ENCODE results near the gene FGF12. TPM values are rescaled to one million over a fixed set of nuclear protein-coding genes. Genes with fewer than 3 reads are reported as not detected.
A peak's percentile ranks its signal among the peaks of the same experiment; 100 is the strongest.

The FGF12 gene
- total and polyA plus RNA-seq, 3 experiments from 2014 or later: not detected

DNA sequence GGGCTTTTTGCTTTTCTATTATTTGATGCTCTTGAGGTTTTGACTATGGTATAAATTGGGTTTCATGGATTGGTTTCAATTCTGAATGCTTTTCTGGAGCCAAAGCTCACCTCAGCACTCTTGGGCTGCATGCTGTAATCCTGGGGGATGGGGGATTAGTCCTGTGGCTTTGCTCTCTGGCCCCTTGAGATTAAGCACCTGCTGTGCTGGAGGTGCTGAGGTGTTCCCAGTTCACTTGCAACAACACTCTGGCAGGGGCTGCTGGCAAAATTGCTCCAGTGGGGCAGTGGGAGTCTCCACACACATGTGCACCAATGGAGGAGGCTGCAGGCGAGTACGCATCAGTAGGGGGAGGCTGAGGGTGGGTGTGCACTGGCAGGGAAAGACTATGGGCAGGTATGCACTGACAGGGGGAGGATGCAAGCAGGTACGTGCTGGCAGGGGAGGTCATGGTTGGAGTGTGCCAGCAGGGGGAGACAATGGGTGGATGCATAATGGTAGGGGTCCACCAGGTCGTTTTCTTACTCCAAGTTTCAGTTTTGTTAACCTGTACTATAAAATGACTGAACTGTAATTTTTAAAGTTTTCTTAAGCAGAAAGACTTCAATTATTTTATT lies 489.2 kb downstream of the FGF12 start:
- POLR2A ChIA-PET: no interaction called here
- H3K27ac Mint-ChIP-seq: no peak overlapping the region
- H3K36me3 Mint-ChIP-seq: no peaks in the 10 kb centered on the region
- no peak for DNase-seq
- CTCF ChIA-PET: no interaction called here
- no peak overlapping the region for H3K4me3 Mint-ChIP-seq
- no peaks in the 10 kb centered on the region for H3K4me1 ChIP-seq (ENCODE audit: insufficient read depth, low read length)
- no peak overlapping the region for H3K27ac ChIP-seq (ENCODE audit: low read depth, low read length)
- peaks cover 2 to 30% (median 4%) of the 10 kb centered on the region in 5 donors for H3K9me3 Mint-ChIP-seq
- H3K27me3 ChIP-seq (ENCODE audit: insufficient read depth, low read length, poor library complexity, severe bottlenecking): no peaks in the 10 kb centered on the region
- H3K36me3 ChIP-seq (ENCODE audit: insufficient read depth, low read length): no peaks in the 10 kb centered on the region
- no peaks in the 10 kb centered on the region for H3K4me1 Mint-ChIP-seq
- H3K4me3 ChIP-seq (ENCODE audit: low read length): no peak overlapping the region
- no peaks in the 10 kb centered on the region for H3K9me3 ChIP-seq (ENCODE audit: low read length)
- peaks cover 0 to 2% of the 10 kb centered on the region in 2 donors for H3K27me3 Mint-ChIP-seq

DNA sequence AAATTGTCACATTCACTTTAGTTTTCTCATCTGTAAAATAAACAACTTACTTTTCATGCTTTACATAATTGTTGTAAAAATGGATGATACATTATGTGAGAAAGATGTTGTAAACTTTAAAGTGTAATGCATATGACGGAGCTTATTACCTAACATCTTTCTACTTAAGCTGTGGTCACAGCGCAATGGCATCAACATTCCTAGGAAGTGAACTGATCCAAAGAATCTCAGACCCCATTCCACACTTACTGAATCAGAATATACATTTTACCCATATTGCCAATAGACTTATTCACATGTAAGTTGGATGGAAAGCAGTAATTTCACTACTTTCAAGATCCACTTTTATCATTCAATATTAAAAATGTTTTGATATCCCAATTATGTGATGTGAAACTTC lies 497.5 kb downstream of the FGF12 start:
- no peaks in the 10 kb centered on the region for H3K9me3 ChIP-seq (ENCODE audit: low read length)
- no peaks in the 10 kb centered on the region for H3K36me3 ChIP-seq (ENCODE audit: insufficient read depth, low read length)
- no peak overlapping the region for H3K4me3 ChIP-seq (ENCODE audit: low read length)
- no peaks in the 10 kb centered on the region for H3K4me1 ChIP-seq (ENCODE audit: insufficient read depth, low read length)
- H3K27me3 Mint-ChIP-seq: no peaks in the 10 kb centered on the region
- H3K27ac Mint-ChIP-seq: no peak overlapping the region
- peaks cover 2 to 15% (median 5%) of the 10 kb centered on the region in 5 donors for H3K9me3 Mint-ChIP-seq
- POLR2A ChIA-PET: no interaction called here
- no peak for DNase-seq
- H3K27ac ChIP-seq (ENCODE audit: low read depth, low read length): no peak overlapping the region
- peaks cover 0 to 1% (median 0%) of the 10 kb centered on the region in 3 donors for H3K36me3 Mint-ChIP-seq
- no peak overlapping the region for H3K4me3 Mint-ChIP-seq
- no peaks in the 10 kb centered on the region for H3K27me3 ChIP-seq (ENCODE audit: insufficient read depth, low read length, poor library complexity, severe bottlenecking)
- CTCF ChIA-PET: no interaction called here
- H3K4me1 Mint-ChIP-seq: no peaks in the 10 kb centered on the region

DNA sequence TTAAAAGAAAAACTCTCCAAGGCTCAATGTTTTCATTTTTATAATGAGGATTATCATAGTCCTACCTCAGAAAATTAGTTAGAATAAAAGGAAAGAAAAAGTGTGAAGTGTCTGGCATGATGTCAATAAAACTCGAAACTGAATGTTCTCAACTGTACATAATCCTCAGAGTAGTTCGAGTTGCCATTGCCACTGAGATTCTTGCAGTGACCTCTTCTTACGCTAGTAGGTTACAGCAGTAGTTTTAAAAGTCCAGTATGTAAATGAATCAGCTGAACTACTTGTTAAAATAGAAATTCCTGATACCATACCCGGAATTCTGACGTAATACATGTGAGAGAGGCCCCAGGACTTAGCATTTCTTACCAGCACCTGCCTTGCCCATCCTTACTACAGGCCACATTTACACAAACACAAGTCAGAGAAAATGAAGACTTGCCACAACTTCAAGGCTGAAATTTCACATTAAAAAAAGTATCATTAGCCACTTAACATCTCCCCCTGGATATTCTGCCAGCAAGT lies 502.6 kb downstream of the FGF12 start:
- H3K36me3 ChIP-seq (ENCODE audit: insufficient read depth, low read length): no peaks in the 10 kb centered on the region
- ChIA-PET CTCF (no interaction called here), POLR2A (no interaction called here)
- Mint-ChIP-seq H3K27ac (no peak overlapping the region), H3K9me3 (peaks cover 0 to 9% (median 5%) of the 10 kb centered on the region in 5 donors), H3K4me1 (no peaks in the 10 kb centered on the region), H3K36me3 (peaks cover 0 to 1% (median 0%) of the 10 kb centered on the region in 3 donors), H3K4me3 (no peak overlapping the region), H3K27me3 (no peaks in the 10 kb centered on the region)
- no peaks in the 10 kb centered on the region for H3K27me3 ChIP-seq (ENCODE audit: insufficient read depth, low read length, poor library complexity, severe bottlenecking)
- no peak overlapping the region for H3K4me3 ChIP-seq (ENCODE audit: low read length)
- no peak overlapping the region for H3K27ac ChIP-seq (ENCODE audit: low read depth, low read length)
- no peaks in the 10 kb centered on the region for H3K9me3 ChIP-seq (ENCODE audit: low read length)
- no peak for DNase-seq
- no peaks in the 10 kb centered on the region for H3K4me1 ChIP-seq (ENCODE audit: insufficient read depth, low read length)

DNA sequence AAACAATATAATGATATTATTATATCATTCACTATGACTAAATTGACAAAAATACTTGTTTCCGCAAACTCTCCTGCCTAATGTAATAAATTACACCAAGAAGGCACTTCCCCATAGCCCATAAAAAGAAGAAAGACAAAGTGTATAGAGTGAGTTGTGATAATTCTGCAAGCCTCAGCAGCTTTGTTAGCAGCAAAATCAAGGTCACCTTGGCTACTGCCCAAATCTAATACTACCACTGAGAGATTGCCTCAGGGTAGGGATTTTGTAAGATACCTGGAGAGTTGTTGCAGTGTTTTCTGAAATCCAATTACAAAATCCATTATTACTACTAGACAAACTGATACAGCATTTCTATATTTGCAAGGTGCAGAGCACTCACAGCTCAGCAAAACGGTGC lies 503.5 kb downstream of the FGF12 start:
- ChIA-PET POLR2A (no interaction called here), CTCF (no interaction called here)
- H3K4me1 Mint-ChIP-seq: no peaks in the 10 kb centered on the region
- Histone ChIP-seq H3K27ac (ENCODE audit: low read depth, low read length) (no peak overlapping the region), H3K4me3 (ENCODE audit: low read length) (no peak overlapping the region), H3K9me3 (ENCODE audit: low read length) (no peaks in the 10 kb centered on the region), H3K27me3 (ENCODE audit: insufficient read depth, low read length, poor library complexity, severe bottlenecking) (no peaks in the 10 kb centered on the region), H3K4me1 (ENCODE audit: insufficient read depth, low read length) (no peaks in the 10 kb centered on the region), H3K36me3 (ENCODE audit: insufficient read depth, low read length) (no peaks in the 10 kb centered on the region)
- no peaks in the 10 kb centered on the region for H3K27me3 Mint-ChIP-seq
- peaks cover 0 to 1% (median 0%) of the 10 kb centered on the region in 3 donors for H3K36me3 Mint-ChIP-seq
- H3K9me3 Mint-ChIP-seq: peaks cover 0 to 9% (median 5%) of the 10 kb centered on the region in 5 donors
- no peak for DNase-seq
- no peak overlapping the region for H3K4me3 Mint-ChIP-seq
- H3K27ac Mint-ChIP-seq: no peak overlapping the region

DNA sequence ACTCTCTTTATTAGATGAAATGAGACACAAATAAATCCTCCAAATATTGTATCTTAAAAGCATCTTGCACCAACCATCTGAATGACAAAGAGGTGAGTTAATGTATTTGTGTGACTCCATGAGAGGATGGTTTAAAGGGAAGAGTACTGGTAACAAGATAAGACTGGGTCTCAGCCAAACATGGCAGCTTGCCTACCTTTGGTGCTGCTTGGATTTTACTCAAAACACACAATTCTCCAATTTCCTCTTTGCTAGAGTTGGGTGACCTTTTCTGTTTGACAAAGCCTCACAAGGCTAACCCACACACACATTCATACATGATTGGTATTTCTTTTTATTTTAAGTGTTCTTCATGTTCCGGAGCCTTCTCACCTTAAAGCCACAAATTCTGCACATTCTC lies 506.4 kb downstream of the FGF12 start:
- Histone ChIP-seq H3K36me3 (ENCODE audit: insufficient read depth, low read length) (no peaks in the 10 kb centered on the region), H3K27ac (ENCODE audit: low read depth, low read length) (no peak overlapping the region), H3K4me3 (ENCODE audit: low read length) (no peak overlapping the region), H3K9me3 (ENCODE audit: low read length) (no peaks in the 10 kb centered on the region), H3K4me1 (ENCODE audit: insufficient read depth, low read length) (no peaks in the 10 kb centered on the region), H3K27me3 (ENCODE audit: insufficient read depth, low read length, poor library complexity, severe bottlenecking) (no peaks in the 10 kb centered on the region)
- Mint-ChIP-seq H3K9me3 (peaks cover 0 to 6% (median 2%) of the 10 kb centered on the region in 5 donors), H3K36me3 (peaks cover 0 to 1% (median 0%) of the 10 kb centered on the region in 3 donors), H3K27me3 (no peaks in the 10 kb centered on the region), H3K4me3 (no peak overlapping the region), H3K27ac (no peak overlapping the region), H3K4me1 (no peaks in the 10 kb centered on the region)
- no peak for DNase-seq
- CTCF ChIA-PET: no interaction called here
- POLR2A ChIA-PET: no interaction called here

DNA sequence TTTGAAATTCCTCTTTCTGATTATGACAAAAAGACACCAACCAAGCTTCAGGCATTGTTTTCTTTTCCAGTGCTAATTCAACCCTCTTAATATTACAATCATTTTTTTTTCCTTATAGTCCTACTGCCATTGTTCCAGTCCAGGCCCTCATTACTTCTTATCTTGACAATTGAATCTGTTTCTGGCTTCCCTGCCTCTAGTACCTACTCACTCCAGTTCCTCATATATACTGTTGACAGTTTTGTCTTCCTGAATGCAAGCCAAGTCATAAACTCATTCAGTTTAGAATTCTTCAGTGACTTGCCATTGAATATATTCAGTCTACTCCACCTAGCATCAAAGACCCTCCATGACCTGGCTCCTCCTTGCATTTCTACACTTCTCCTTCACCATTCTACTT lies 507.4 kb downstream of the FGF12 start:
- H3K9me3 Mint-ChIP-seq: peaks cover 0 to 6% (median 2%) of the 10 kb centered on the region in 5 donors
- H3K4me1 Mint-ChIP-seq: no peaks in the 10 kb centered on the region
- H3K36me3 Mint-ChIP-seq: no peaks in the 10 kb centered on the region
- Histone ChIP-seq H3K36me3 (ENCODE audit: insufficient read depth, low read length) (no peaks in the 10 kb centered on the region), H3K27ac (ENCODE audit: low read depth, low read length) (no peak overlapping the region), H3K9me3 (ENCODE audit: low read length) (no peaks in the 10 kb centered on the region), H3K27me3 (ENCODE audit: insufficient read depth, low read length, poor library complexity, severe bottlenecking) (no peaks in the 10 kb centered on the region), H3K4me1 (ENCODE audit: insufficient read depth, low read length) (no peaks in the 10 kb centered on the region), H3K4me3 (ENCODE audit: low read length) (no peak overlapping the region)
- H3K4me3 Mint-ChIP-seq: no peak overlapping the region
- DNase-seq: no peak
- no peaks in the 10 kb centered on the region for H3K27me3 Mint-ChIP-seq
- H3K27ac Mint-ChIP-seq: no peak overlapping the region
- CTCF ChIA-PET: no interaction called here
- POLR2A ChIA-PET: no interaction called here

DNA sequence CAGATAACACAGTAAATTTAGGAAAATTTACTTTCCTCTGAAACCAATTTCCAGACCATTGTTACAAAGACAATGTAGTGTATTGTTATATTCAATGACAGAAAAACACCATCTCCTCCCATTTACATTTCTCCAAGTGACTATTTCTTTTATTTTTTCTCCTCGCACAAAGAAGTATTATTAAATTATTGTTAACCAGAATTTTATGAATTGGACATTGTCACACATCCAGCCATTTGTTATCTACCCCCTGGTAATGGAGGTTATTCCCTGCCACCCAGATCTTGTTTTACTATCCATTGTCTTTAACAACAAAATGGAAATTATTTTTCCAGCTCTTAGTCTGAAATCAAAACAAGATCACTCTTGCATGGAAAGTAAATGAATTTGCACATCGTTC lies 511.3 kb downstream of the FGF12 start:
- Histone ChIP-seq H3K9me3 (ENCODE audit: low read length) (no peaks in the 10 kb centered on the region), H3K27ac (ENCODE audit: low read depth, low read length) (no peak overlapping the region), H3K4me1 (ENCODE audit: insufficient read depth, low read length) (no peaks in the 10 kb centered on the region), H3K36me3 (ENCODE audit: insufficient read depth, low read length) (no peaks in the 10 kb centered on the region), H3K4me3 (ENCODE audit: low read length) (no peak overlapping the region), H3K27me3 (ENCODE audit: insufficient read depth, low read length, poor library complexity, severe bottlenecking) (no peaks in the 10 kb centered on the region)
- H3K27ac Mint-ChIP-seq: no peak overlapping the region
- no peak for DNase-seq
- H3K27me3 Mint-ChIP-seq: no peaks in the 10 kb centered on the region
- H3K4me3 Mint-ChIP-seq: no peak overlapping the region
- no peaks in the 10 kb centered on the region for H3K4me1 Mint-ChIP-seq
- no peaks in the 10 kb centered on the region for H3K36me3 Mint-ChIP-seq
- POLR2A ChIA-PET: no interaction called here
- peaks cover 3 to 16% (median 6%) of the 10 kb centered on the region in 5 donors for H3K9me3 Mint-ChIP-seq
- CTCF ChIA-PET: no interaction called here

DNA sequence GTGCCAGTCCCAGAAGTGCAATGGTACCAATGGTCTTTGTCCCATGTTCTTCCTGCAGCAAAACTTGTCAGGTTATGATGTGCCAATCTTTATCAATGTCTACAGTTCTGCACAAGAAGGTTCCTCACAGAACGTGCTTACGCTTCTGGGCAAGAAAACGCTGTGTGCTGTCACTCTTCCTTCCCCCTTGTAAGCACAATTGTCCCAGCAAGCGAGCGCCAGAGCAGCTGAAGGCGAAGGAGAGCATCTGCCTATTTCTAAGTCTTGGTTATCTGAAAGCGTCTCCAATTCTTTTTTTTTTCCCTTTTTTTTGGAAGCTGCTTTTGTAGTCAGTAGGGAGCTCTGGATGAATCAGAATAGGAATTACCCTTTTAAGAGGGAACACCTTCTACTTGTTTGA lies 514.4 kb downstream of the FGF12 start:
- no peaks in the 10 kb centered on the region for H3K27me3 ChIP-seq (ENCODE audit: insufficient read depth, low read length, poor library complexity, severe bottlenecking)
- Mint-ChIP-seq H3K4me3 (no peak overlapping the region), H3K4me1 (no peaks in the 10 kb centered on the region), H3K9me3 (peaks cover 0 to 25% (median 12%) of the 10 kb centered on the region in 5 donors), H3K27ac (peak overlapping the region in 1 of 8 donors; percentile 14), H3K36me3 (no peaks in the 10 kb centered on the region), H3K27me3 (no peaks in the 10 kb centered on the region)
- H3K36me3 ChIP-seq (ENCODE audit: insufficient read depth, low read length): no peaks in the 10 kb centered on the region
- CTCF ChIA-PET: no interaction called here
- no peak overlapping the region for H3K27ac ChIP-seq (ENCODE audit: low read depth, low read length)
- DNase-seq: no peak
- POLR2A ChIA-PET: no interaction called here
- H3K9me3 ChIP-seq (ENCODE audit: low read length): no peaks in the 10 kb centered on the region
- H3K4me3 ChIP-seq (ENCODE audit: low read length): no peak overlapping the region
- no peaks in the 10 kb centered on the region for H3K4me1 ChIP-seq (ENCODE audit: insufficient read depth, low read length)

Data from CD8-positive, alpha-beta memory T cell (primary cell).